Stimulated activated CD4-positive, alpha-beta T cell treated with anti-CD3 and anti-CD28 coated beads, Interleukin-15, amount 100 ng/mL, for 24 hours (primary cell): ENCODE data around the gene SELENOI.
"Not testable (repeated sequence)": the region's sequence is repeated elsewhere in the genome, so short reads cannot be mapped to it uniquely, and the experiment has no call there.

ENCODE experiments used
- DNase-seq: peaks from one replicate; pipeline ENCODE4 v3.0.0-alpha.2; 2020

SELENOI gene, protein sequence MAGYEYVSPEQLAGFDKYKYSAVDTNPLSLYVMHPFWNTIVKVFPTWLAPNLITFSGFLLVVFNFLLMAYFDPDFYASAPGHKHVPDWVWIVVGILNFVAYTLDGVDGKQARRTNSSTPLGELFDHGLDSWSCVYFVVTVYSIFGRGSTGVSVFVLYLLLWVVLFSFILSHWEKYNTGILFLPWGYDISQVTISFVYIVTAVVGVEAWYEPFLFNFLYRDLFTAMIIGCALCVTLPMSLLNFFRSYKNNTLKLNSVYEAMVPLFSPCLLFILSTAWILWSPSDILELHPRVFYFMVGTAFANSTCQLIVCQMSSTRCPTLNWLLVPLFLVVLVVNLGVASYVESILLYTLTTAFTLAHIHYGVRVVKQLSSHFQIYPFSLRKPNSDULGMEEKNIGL

DNA sequence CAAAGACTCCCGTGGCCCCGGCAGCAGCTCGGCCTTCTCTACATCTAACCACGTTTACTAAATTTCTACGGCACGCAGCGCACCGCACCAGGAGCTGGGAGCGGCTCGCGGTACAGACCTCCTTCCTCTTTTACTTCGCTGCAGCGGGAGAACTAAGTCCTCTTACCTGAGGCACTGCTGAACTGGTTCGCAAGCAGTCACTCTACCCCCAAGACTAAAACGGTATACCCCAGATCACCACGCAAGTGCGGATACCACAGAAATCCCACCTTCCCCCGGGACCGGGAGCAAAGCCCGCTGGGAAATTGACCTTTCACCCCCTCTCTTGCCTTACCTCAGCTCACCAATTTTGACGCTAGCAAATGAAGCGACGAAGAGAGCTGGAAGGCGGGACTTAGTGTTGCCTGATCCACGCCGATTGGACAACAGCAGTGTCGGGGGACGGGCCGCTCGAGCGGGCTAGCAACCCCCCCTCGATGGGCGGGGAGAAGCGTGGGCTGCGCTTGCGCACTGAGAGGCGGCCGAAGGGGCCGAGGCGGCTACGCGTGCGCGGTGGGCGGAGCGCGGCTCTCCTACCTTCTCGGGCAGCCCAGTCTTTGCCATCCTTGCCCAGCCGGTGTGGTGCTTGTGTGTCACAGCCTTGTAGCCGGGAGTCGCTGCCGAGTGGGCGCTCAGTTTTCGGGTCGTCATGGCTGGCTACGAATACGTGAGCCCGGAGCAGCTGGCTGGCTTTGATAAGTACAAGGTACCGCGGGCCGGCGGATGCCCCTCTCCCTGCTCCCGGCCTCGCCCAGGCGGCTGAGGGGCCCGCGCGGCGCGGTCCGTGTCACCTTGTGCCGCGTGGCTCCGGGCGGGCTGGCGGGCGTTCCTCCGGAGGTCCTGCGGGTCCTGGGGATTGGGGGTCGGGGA is at the start of gene SELENOI:
TSS of gene SELENOI (plus strand) at position 599 of the 909 bp plus-strand sequence. CDS start at position 689, 90 bp downstream.
- peak; percentile 99 for DNase-seq

DNA sequence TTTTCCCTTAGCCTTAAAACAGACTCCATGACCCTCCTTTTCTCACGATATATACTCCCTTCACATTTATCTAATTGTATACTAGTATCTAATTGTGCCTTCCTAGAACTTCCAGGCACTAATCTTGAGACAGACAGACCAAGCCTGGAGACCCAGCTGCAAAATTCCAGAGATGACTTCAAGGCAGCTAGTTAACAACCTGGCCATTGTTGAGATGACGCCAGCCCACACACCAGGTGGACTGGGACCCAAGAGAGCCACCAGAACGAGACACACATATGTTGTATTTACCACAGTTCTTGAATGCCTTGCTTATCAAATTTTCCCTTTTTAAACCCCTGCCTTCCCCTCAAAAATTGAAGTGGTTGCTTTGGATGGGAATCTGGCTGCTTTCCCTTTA is 48.9 kb upstream of the SELENOI start:
- DNase-seq: no peak

DNA sequence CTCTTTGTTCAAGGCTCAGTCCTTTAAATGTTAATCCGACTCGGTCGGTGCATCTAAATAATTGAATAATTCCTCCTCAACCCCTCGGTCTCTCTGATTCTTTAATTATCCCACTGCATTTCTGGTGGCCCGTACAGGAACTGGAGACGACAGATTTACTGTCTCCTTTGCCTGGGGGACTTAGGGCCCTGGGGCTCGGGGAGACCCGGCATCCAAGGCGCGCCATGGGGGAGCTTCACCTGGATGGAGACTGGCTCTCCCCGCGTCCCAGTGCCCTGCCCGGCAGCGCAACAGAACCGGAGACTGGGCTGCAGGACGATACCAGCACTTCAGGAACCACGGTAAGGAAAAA is 47.7 kb upstream of the SELENOI start:
- DNase-seq: peak; percentile 8

DNA sequence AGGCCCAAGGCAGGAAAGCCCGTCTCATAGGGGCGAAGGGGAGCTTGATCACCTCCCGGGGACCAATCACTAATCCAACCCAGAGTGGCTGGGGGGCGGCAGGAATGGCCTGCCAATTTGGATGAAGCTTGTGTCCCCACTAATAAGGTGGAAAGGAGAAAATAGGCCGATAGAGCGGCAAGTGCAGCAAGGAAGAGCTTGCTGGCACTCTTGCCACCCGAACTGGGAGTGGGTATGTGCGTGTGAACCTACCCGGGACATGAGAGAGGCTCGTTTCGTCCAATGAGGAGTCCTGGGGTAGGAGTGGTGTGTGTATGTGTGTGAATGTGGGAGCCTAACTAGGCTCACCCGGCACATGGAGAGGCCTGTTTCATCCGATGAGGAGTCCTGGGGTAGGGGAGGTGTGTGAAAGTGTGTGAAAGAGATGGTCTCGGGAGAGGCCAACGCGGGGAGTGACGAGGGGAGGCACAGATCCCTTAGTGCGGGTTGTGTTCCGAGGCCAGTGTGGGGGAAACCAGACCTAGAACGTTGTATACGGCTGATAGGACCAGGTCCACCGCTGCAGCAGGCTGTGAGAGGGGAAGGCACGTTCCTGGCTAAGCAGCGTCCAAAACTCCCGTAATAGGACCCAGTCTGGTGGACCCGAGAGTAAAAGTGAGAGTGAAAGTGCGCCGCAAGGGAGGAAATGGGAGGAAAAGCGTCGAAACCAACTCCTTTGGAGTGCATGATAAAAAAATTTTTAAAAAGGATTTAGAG is 47.1 kb upstream of the SELENOI start:
- DNase-seq: peak; percentile 42

DNA sequence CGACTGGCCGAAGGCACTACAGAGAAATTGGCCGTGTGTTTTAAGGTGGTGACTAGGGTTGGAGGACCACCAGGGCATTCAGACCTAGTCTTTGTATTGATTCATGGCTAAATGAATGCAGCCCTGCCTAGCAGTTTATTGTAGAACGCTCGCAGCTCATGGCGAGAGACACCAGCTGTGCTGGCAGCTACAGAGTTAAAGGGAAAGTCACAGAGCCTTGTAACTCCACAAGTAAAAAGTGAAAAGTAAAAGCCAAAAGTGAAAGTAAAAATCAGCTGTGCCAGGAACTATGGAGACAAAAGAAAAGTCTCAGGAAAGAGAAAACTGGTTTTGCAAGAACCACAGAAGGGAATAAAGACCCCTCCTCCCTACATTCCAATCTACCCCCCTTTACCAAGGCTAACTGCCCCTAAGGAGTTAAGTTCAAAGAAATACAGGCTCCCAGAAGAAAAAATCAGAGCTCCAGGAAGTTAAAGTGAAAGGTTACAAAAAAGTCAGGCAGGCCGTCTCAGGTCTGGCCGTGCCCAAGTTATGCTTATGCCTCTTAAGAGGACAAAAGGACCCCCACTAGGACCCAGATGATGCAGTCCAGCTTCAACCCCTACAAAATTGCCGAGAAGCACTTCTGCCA is 46.4 kb upstream of the SELENOI start:
- peak; percentile 37 for DNase-seq

DNA sequence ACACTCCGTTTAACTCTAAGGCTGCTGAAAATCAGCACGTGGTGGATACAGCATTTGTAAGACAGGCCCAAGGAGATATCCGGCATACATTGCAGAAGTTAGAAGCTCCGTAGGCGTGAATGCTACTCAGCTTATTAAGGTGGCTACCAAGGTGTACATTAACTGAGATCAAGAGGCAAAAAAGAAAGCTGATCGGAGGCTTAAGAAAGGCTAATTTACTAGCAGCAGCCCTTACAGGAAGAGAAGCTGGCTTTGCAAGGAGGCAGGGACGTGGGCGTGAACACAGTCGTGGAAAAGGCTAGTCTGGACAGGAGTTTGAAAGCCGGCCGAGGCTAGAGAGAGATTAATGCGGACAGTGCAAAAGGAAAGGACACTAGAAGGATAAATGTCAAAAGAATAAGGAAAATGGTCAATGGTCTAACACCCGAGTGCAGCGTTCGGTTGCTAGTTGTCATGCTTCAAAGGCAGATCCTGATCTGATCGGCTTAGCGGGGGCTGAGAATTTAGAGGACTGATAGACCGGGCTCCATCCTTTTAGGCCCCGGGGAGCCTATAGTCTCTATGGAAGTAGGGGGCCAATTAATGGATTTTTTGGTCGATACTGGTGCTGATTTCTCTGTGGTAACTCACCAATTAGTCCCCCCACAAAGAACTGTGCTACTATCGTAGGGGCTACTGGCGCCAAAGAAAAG is 45.6 kb upstream of the SELENOI start:
- peak; percentile 49 for DNase-seq

DNA sequence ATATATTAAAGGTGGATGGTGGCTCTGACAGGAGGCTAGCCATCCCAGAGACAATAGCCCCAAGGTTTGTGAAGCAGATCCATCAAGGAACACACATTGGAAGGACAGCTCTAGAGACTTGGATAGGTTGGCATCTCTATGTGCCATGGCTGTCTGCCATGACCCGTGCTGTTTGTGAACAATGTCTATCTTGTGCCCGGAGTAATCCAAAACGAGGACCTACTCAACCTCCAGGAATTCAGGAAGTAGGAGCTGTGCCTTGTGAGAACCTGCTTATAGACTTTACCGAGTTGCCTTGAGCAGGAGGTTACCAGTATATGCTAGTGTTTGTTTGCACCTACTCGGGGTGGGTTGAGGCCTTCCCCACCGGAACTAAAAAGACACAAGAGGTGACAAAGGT is 43.1 kb upstream of the SELENOI start:
- DNase-seq: no peak

DNA sequence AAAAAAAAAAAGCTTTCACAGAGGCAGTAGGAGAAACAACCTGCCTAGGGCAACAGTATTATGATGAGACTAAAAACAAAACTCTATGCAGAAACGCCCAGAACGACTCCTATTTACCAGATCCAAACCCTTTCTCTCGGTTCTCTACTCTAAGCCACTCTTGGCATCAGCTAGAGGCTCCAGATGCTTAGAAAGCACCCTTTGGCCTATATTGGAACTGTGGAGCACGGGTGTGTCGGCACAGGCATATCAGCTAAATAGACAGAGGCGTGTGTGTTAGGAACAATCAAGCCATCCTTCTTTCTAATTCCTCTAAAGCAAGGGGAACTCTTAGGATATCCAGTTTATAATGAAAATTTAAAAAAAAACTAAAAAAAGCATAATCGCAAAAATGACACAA is 40.8 kb upstream of the SELENOI start:
- DNase-seq: not testable (repeated sequence)

DNA sequence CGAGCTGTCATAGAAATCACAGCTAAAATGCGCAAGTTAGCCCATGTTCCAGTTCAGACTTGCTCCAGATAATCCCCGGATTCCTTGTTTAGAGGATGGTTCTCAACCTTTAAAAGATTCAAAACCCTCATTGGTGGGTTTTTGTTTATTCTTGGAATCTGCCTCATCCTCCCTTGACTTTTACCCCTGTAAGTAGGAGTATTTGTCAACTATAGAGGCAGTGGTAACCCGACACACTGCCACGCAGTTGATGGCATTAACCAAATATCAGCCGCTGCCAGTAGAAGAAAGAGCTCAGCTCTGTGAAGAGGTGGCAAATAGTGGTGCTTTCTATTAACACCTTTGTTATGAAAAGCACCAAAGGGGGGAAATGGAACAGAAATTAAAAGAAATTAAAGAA is 40.4 kb upstream of the SELENOI start:
- DNase-seq: no peak

DNA sequence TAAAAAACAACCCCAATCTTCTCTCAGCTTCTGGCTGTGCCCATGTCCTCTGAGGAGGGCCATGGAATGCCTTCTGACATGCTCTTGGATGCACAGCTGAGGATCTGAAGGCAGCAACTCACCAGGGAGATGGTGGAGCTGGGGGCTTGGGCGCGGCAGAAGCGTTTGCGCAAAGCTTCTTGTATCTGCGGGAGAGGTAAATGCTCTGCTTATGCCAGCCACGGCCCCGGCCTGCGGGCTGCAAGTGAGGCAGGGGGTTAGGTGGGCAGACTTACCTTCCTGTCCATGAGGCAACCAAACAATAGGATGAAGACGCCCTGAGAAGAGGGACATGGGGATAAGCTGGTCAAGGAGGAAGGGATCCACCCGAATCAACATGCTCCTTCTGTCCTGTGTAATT is 36.0 kb upstream of the SELENOI start:
- DNase-seq: no peak

DNA sequence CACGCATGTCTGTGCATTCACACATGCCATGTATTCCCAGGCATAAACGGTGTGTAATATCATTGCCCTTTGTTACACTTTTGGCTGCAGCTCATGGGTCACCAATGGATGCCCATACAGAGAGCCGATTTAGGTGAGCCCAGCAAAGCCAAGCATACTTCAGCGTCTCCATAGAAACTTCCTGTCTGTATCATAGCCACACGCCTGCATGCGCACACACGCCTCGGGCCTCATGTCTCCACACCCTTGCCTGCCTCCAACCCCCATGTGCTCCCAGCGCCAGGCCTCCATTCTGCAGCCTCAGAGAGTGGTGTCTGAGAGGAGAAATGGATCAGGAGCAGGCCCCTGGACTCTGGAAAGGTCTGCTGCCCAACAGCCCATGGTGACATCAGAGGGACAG is 33.5 kb upstream of the SELENOI start:
- no peak for DNase-seq

DNA sequence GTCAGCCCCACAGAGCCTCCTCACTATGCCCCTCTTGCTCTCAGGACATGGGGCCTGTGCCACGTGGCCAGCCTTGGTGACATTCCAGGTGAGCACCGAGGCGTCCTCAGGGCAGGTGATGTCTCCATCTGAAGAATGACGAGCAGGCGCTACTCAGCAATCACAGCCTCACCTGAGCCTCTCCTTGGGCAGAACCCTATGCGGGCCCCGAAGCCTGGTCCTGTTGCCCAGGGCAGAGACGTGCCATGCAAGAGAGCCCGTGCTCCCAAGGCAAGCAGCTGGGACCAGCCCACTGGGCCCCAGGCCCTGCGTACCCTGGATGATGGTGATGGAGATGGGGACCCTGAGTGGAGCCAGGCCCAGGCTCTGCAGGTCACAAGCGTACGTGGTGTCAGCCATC is 32.5 kb upstream of the SELENOI start:
- DNase-seq: no peak

DNA sequence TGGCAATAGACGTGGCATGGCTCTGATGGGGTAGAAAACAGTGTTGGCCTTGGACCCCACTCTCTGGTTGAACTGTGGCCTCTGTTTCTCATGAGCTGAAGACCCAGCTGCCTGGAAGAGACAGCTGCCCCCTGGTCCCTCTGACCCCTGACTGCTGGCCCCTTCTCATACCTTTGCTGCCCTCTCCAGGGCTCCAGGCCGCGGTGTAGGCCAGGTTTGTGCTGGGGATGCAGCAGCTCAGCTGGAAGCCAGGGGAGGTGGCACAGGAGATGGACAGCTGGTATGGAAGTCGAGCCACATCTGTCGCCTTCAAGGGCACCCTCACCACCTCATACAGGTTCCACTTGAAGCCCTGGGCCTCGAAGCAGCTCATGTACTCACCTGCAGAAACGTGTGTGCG is 31.7 kb upstream of the SELENOI start:
- no peak for DNase-seq

DNA sequence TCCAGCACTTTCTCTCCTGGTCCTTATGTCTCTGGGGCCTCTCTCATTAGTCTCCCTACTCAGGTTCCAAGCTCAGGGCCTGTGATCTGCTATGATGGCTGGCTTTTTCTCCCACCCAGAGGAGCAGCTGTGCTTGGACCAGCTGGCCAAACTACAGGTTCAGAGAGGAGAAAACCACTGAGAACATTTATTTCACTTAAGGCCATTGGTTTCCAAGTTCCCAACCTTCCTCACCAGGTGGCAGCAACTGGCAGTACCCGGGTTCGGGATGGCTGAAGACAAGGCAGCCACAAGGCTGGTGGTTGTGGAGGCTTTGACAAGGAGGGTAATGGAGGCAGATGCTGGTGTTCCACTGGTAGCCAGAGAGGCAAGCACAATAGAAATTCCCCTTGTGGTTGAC is 29.9 kb upstream of the SELENOI start:
- no peak for DNase-seq

DNA sequence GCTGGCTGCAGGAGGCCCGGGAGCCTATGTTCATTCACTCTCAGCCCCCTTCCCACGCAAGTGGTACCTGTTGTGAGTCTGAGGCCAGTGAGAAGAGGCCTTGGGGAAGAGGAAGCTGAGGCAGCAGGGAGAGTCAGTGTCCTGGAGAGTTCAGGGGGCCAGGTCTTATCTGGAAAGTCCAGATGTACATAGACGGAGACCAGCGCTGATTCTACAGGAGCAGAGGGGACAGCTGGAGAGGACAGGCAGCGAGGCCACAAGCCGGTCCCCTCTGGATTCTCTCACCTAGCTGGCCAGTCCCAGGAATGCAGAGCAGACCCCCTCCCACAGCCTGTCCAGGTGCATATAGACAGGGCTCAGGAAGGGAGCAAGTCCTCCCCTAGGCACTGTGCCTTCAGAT is 29.1 kb upstream of the SELENOI start:
- DNase-seq: no peak

DNA sequence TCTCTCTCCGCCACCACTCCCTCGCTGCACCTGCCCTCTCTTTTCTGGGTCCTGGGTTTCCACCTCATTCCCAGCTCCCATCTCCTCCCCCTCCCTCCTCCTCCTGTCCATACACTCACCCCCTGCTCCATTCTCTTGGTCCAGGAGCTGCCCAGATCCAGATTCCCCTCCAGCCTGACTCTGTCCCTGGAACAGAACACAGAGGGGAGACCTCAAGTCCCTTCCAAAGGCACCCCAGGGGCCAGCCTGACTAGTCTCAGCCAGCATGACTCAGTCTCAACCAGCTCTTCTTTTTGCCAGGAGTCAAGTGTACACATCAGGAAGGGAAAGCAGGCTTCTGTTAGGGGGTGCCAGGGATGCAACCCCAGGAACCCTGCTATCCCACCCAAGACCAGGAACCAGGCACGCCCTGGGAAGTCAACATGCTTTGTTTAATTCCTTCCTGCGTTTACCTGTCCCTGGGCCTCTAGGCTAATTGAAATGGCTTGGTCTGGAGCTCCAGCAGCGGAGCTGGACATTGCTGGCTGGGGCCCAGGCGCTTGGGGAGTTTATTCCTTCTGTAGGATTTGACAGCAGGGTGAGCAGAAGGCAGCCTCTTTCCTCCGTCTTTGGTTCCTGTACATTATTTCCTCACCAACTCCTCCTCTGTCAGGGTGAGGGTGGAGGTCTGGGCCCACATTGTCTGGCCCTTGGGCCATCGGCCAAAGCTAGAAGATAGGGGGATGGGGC is 28.4 kb upstream of the SELENOI start:
- DNase-seq: no peak

DNA sequence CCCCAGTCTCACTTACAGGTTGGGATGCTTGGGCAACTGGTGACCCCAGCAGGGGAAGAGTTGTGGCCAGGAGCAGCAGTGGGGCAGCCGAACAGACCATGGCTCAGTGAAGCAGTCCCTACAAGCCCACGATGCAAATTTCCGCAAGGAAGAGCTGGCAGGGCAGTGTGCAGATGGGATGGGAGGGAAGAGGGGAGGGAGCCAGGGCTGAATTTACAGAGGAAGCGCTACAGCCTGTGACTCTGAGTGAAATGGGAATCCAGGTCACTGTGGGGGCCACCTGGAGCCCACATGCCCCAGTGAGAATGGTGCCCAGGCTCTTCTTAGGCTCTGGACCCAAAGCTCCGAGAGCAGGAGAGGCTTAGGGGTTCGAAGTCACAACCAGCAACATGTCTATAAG is 27.0 kb upstream of the SELENOI start:
- DNase-seq: no peak

DNA sequence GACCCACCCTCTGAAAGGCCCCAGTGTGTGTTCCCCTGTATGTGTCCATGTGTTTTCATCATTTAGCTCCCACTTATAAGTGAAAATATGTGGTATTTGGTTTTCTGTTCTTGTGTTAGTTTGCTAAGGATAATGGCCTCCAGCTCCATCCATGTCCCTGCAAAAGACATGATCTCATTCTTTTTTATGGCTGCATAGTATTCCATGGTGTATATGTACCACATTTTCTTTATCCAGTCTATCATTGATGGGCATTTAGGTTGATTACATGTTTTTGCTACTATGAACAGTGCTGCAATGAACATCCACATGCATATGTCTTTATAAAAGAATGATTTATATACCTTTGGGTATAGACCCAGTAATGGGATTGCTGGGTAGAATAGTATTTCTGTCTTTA is 21.5 kb upstream of the SELENOI start:
- not testable (repeated sequence) for DNase-seq

DNA sequence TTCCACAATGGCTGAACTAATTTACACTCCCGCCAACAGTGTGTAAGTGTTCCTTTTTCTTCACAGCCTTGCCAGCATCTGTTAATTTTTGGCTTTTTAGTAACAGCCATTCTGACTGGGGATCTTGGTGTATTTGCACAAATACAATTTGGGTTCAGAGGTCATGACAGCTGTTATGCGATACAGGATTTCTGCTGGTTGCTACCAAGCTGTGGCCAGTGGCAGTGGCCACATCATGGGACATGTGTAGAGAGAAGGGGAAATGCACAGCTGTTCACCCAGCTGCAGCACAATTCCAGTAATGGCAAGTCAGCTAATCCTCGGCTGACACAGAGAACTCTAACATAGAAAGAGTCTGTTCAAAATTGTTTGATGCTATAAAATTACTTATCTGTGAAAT is 21.0 kb upstream of the SELENOI start:
- no peak for DNase-seq

DNA sequence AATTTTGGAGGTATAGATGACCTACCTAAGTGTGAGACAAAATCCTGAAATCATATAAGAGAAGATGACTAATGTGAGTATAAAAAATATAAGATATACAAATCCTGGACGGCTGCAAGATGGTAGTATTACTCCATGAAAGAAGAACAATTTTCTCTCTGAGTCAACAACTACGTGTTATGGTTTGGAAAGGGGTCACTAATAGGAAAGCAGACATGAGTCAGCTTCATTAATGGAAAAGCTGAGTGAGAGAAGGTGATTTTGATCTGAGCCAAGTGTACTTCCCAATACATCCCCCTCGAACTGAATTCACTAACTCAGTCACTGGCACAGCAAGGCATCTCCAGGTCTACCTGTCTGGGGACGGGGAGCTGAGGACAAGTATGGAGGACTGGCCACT is 20.1 kb upstream of the SELENOI start:
- DNase-seq: no peak

DNA sequence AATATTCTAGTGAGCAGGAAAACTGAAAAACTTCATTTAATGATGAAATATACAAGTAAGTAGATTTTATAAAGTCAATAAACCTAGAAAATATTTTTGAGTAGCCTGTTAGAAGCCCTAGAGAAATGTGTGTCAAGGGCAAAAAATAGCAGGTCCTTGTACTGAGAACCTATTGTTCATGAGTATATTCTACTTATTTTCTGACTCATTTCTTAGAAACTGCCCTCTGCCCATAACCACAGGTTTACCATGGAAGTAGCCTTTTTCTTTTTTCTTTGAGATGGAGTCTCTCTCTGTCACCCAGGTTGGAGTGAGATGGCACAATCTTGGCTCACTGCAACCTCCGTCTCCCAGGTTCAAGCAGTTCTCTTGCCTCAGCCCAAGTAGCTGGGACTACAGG is 19.4 kb upstream of the SELENOI start:
- no peak for DNase-seq
